ENCODE results near the gene SLC4A8.

The SLC4A8 gene

GRCh38 chr12:51482929-51483697 lies 58.5 kb downstream of the SLC4A8 start:
- no peak for TF ChIP-seq CTCF (IDR thresholded peaks at IDR 0.05; ENCODE audit: insufficient read depth, low read depth, low read length, missing control alignments)
- DNase-seq (ENCODE audit: low read depth): peak; percentile 30
- H3K4me3 ChIP-seq (ENCODE audit: low read depth, low read length): no peak overlapping the region

GRCh38 chr12:51484119-51484518 lies 59.5 kb downstream of the SLC4A8 start:
- DNase-seq (ENCODE audit: low read depth): no peak
- H3K4me3 ChIP-seq (ENCODE audit: low read depth, low read length): no peak overlapping the region
- TF ChIP-seq CTCF (IDR thresholded peaks at IDR 0.05; ENCODE audit: insufficient read depth, low read depth, low read length, missing control alignments): no peak

GRCh38 chr12:51488281-51488680 lies 63.6 kb downstream of the SLC4A8 start:
- no peak for TF ChIP-seq CTCF (IDR thresholded peaks at IDR 0.05; ENCODE audit: insufficient read depth, low read depth, low read length, missing control alignments)
- DNase-seq (ENCODE audit: low read depth): no peak
- no peak overlapping the region for H3K4me3 ChIP-seq (ENCODE audit: low read depth, low read length)

GRCh38 chr12:51493281-51493680 lies 68.7 kb downstream of the SLC4A8 start:
- H3K4me3 ChIP-seq (ENCODE audit: low read depth, low read length): no peak overlapping the region
- DNase-seq (ENCODE audit: low read depth): no peak
- TF ChIP-seq CTCF (IDR thresholded peaks at IDR 0.05; ENCODE audit: insufficient read depth, low read depth, low read length, missing control alignments): no peak

GRCh38 chr12:51496895-51497294 lies 72.3 kb downstream of the SLC4A8 start:
- DNase-seq (ENCODE audit: low read depth): no peak
- no peak for TF ChIP-seq CTCF (IDR thresholded peaks at IDR 0.05; ENCODE audit: insufficient read depth, low read depth, low read length, missing control alignments)
- no peak overlapping the region for H3K4me3 ChIP-seq (ENCODE audit: low read depth, low read length)

- DNase-seq (ENCODE audit: low read depth): no peak
- TF ChIP-seq CTCF (IDR thresholded peaks at IDR 0.05; ENCODE audit: insufficient read depth, low read depth, low read length, missing control alignments): no peak
- no peak overlapping the region for H3K4me3 ChIP-seq (ENCODE audit: low read depth, low read length)
These were observed 80.2 kb downstream of the SLC4A8 start for GRCh38 chr12:51504851-51505250.
